KMS-11 (cell line): Measurements from ENCODE around the gene RIN3.

Source experiments
- H2AFZ ChIP-seq: fragments of 200-600 bp; sonication (generic); 2 replicates; pipeline ENCODE4 v1.6.1; 2016; ENCODE audit warnings: antibody characterized with exemption, mixed run types, low read depth
- H3K27ac ChIP-seq: fragments of 200-600 bp; sonication (generic); 2 replicates; pipeline ENCODE4 v1.6.1; 2016; ENCODE audit warnings: mild to moderate bottlenecking, mixed run types
- H3K27me3 ChIP-seq: fragments of 200-600 bp; sonication (generic); 2 replicates; pipeline ENCODE4 v1.6.1; 2017; ENCODE audit warnings: mild to moderate bottlenecking, low read depth, mixed run types, moderate library complexity; ENCODE audit not compliant: insufficient read depth
- H3K36me3 ChIP-seq: fragments of 200-600 bp; sonication (generic); 2 replicates; pipeline ENCODE4 v1.6.1; 2017; ENCODE audit warnings: mild to moderate bottlenecking, mixed run types; ENCODE audit not compliant: insufficient read depth
- H3K4me1 ChIP-seq: fragments of 200-600 bp; sonication (generic); 2 replicates; pipeline ENCODE4 v1.6.1; 2016; ENCODE audit warnings: mild to moderate bottlenecking, low read depth, mixed run types; ENCODE audit not compliant: poor library complexity, severe bottlenecking
- H3K4me2 ChIP-seq: fragments of 200-600 bp; sonication (generic); 2 replicates; pipeline ENCODE4 v1.7.0; 2016; ENCODE audit warnings: mild to moderate bottlenecking, mixed run types
- H3K4me3 ChIP-seq: fragments of 200-600 bp; sonication (generic); IDR thresholded peaks from 2 replicates; pipeline ENCODE4 v1.6.1; 2017; ENCODE audit warnings: low read depth, low read length, mixed read lengths; ENCODE audit not compliant: insufficient read depth
- H3K79me2 ChIP-seq: fragments of 200-600 bp; sonication (generic); 2 replicates; pipeline ENCODE4 v1.6.1; 2016; ENCODE audit warnings: low read depth, mixed run types; ENCODE audit not compliant: insufficient read depth
- H3K9ac ChIP-seq: fragments of 200-600 bp; sonication (generic); 2 replicates; pipeline ENCODE4 v1.6.1; 2016; ENCODE audit warnings: mild to moderate bottlenecking, mixed run types
- H4K20me1 ChIP-seq: fragments of 200-600 bp; sonication (generic); 2 replicates; pipeline ENCODE4 v1.6.1; 2016; ENCODE audit warnings: mild to moderate bottlenecking, mixed run types; ENCODE audit not compliant: insufficient read depth
- CTCF ChIP-seq: fragments of 200-600 bp; sonication (generic); conservative IDR thresholded peaks from 2 replicates; pipeline ENCODE4 v1.6.1; 2017; ENCODE audit warnings: low read depth, mild to moderate bottlenecking, antibody characterized with exemption, low read length, moderate library complexity, mixed read lengths

RIN3 gene

DNA sequence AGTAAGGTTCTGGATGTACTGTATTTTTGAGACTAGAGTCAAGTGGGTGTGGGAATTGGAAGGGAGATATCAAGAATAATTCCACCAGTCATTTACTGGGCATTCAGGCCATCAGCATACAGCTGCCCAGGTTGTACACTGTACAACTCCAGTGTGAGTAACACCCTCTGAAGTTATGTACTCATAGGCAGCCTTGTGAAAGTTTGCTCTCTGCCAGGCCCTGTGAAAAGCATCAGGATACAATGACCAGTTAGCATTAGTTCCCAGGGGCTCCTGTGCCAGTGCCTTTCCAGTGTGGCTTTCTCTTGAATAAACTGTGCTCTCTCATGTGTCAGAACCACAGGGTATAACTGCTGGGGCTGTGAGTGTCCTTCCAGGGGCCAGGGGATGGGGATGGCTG is 145.1 kb downstream of the RIN3 start:
- H3K4me1 ChIP-seq = no peaks in the 10 kb centered on the region
- H3K36me3 ChIP-seq = no peaks in the 10 kb centered on the region
- no peak overlapping the region for H3K4me3 ChIP-seq
- no peaks in the 10 kb centered on the region for H3K27me3 ChIP-seq
- no peak overlapping the region for H3K27ac ChIP-seq
- no peak overlapping the region for H3K9ac ChIP-seq
- no peak for TF ChIP-seq CTCF
- no peak overlapping the region for H3K4me2 ChIP-seq
- no peak overlapping the region for H2AFZ ChIP-seq
- no peaks in the 10 kb centered on the region for H3K79me2 ChIP-seq
- no peaks in the 10 kb centered on the region for H4K20me1 ChIP-seq

DNA sequence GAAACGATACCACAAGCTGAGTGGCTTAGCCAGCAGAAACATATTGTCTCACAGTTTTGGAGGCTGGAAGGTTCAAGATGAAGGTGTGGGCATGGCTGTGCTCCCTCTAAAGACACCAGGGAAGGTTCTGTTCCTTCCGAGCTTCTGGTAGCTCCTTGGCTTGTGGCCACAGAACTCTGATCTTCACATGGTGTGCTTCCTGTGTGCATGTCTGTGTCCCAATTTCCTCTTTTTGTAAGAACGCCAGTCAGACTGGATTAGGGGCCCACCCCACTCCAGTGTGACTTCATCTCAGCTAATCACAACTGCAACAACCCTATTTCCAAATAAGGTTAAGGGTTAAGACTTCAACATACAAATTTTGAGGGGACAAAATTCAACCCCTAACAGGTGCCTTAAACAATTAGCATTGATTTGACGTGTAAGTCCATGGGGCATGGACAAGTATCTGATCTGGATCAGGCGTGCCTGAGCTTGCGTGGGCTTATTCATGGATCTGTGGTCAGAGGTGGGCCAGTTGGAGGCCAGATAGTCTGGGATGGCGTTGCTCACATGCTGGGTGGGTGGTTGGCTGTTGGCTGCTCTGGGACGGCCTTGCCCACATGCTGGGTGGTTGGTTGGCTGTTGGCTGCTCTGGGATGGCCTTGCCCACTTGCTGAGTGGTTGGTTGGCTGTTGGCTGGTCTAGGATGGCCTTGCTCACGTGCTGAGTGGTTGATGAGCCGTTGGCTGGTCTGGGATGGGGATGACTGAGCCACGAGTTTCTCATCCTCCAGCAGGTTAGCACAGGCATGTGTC is 146.4 kb downstream of the RIN3 start:
- no peak for TF ChIP-seq CTCF
- Histone ChIP-seq H4K20me1 (no peaks in the 10 kb centered on the region), H3K4me1 (no peaks in the 10 kb centered on the region), H3K4me3 (no peak overlapping the region), H2AFZ (no peak overlapping the region), H3K79me2 (no peaks in the 10 kb centered on the region), H3K27ac (no peak overlapping the region), H3K9ac (no peak overlapping the region), H3K27me3 (no peaks in the 10 kb centered on the region), H3K36me3 (no peaks in the 10 kb centered on the region), H3K4me2 (no peak overlapping the region)

DNA sequence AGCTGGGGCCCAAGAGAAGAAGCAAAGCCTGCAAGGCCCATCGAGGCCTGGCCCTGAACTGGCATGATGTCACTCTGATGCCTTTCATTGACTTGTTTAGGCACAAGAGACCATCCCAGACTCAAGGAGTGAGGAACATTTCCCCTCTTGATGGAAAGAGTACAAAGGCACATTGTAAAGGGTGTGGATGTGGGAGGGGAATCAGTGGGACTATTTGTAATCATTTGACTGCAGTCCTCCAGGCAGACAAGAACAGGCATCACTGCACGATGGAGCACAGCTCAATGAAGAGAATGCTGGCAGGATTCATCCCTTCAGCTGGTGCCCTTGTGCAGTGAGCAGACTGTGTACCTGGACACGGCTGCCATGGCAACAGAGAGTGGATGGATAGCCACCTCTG is 147.0 kb downstream of the RIN3 start:
- H3K36me3 ChIP-seq = no peaks in the 10 kb centered on the region
- no peak overlapping the region for H3K9ac ChIP-seq
- no peaks in the 10 kb centered on the region for H3K4me1 ChIP-seq
- no peak overlapping the region for H2AFZ ChIP-seq
- no peak overlapping the region for H3K4me2 ChIP-seq
- no peaks in the 10 kb centered on the region for H3K27me3 ChIP-seq
- H3K27ac ChIP-seq = no peak overlapping the region
- no peak overlapping the region for H3K4me3 ChIP-seq
- no peak for TF ChIP-seq CTCF
- H4K20me1 ChIP-seq = no peaks in the 10 kb centered on the region
- no peaks in the 10 kb centered on the region for H3K79me2 ChIP-seq

DNA sequence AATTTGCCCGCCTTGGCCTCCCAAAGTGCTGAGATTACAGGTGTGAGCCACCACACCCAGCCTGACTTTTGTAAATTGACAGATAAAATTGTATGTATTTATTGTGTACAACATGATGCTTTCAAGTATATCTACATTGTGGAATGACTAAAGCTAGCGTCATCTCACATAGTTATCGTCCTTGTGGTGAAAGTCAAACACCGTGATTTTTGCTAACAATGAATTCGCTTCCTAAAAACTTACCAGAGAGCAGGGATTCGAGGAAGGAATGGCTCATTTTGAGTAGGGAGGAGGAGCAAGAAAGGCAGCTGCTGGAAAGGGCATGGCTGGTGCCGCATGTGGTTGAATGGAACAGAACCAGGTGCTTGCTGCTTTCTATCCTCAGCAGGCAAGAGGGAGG is 149.5 kb downstream of the RIN3 start:
- H3K4me3 ChIP-seq = no peak overlapping the region
- H3K9ac ChIP-seq = no peak overlapping the region
- no peak overlapping the region for H2AFZ ChIP-seq
- no peak overlapping the region for H3K27ac ChIP-seq
- no peaks in the 10 kb centered on the region for H3K36me3 ChIP-seq
- no peaks in the 10 kb centered on the region for H3K4me1 ChIP-seq
- no peaks in the 10 kb centered on the region for H3K79me2 ChIP-seq
- H3K27me3 ChIP-seq = no peaks in the 10 kb centered on the region
- H4K20me1 ChIP-seq = no peaks in the 10 kb centered on the region
- H3K4me2 ChIP-seq = no peak overlapping the region
- no peak for TF ChIP-seq CTCF
